GM20000 (cell line): ENCODE data around the gene BPGM.

Experiments
- DNase-seq: peaks from one replicate; pipeline ENCODE4 v3.0.0; 2012; ENCODE audit warnings: low spot score
- TF ChIP-seq, protein P1 (sequence below): IDR thresholded peaks from 2 replicates; pipeline ENCODE4 v1.5.1; 2012; ENCODE audit warnings: mild to moderate bottlenecking, control low read depth; ENCODE audit errors: extremely low read depth, missing control alignments

BPGM gene

DNA sequence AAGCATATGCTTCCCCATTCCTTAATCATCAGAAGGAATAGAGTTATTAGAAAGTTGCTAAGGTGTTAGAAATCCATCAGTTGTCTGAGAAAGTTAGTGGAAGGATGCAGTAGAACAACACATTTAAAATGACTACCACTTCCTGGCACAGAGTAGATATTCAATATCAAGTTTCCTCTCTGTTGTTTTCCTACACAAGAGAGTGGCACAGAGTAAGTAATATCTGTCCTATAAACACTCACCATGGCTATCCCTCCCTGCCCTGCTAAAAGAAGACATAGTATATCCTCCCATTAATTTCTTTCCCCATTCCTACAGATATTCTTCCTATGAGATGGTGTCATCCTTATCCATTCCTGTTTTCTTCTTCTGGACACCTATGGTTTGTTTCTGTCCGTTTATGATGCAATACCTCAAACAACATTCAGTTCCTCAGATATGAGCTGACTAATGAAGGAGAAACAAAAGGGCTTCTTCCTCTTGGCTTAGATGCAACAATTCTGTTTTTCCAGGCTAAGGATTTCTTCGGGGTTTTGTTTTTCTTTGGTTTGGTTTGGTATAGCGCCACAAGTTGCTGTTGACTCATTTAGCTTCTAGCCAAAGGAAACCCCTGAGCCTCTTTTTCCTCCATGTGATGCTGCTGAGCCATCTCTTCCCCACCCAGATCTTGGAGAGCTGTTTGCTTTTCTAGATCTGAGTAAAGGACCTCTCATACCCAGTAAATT lies 32.9 kb upstream of the BPGM start:
- TF ChIP-seq, protein P1, sequence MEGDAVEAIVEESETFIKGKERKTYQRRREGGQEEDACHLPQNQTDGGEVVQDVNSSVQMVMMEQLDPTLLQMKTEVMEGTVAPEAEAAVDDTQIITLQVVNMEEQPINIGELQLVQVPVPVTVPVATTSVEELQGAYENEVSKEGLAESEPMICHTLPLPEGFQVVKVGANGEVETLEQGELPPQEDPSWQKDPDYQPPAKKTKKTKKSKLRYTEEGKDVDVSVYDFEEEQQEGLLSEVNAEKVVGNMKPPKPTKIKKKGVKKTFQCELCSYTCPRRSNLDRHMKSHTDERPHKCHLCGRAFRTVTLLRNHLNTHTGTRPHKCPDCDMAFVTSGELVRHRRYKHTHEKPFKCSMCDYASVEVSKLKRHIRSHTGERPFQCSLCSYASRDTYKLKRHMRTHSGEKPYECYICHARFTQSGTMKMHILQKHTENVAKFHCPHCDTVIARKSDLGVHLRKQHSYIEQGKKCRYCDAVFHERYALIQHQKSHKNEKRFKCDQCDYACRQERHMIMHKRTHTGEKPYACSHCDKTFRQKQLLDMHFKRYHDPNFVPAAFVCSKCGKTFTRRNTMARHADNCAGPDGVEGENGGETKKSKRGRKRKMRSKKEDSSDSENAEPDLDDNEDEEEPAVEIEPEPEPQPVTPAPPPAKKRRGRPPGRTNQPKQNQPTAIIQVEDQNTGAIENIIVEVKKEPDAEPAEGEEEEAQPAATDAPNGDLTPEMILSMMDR = no peak
- no peak for DNase-seq

DNA sequence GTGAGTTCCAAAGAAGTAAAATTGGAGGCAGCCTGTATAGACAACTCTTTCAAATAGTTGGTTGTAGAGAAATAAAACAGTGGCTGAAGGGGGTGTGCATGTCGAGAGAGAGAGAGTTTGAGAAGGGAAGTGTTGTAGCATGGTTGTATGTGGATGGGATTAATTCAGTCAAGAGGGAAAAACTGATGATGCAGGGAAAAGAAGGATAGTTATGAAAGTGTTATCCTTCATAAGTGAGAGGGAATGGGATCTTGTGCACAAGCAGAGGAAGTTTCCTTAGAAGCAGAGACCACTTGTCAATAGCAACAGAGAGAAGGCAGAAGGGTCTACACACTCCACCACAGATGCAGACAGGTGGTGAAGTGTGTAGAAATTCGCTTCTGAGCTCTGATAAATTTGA lies 30.0 kb upstream of the BPGM start:
- DNase-seq = no peak
- TF ChIP-seq, protein P1 = no peak

DNA sequence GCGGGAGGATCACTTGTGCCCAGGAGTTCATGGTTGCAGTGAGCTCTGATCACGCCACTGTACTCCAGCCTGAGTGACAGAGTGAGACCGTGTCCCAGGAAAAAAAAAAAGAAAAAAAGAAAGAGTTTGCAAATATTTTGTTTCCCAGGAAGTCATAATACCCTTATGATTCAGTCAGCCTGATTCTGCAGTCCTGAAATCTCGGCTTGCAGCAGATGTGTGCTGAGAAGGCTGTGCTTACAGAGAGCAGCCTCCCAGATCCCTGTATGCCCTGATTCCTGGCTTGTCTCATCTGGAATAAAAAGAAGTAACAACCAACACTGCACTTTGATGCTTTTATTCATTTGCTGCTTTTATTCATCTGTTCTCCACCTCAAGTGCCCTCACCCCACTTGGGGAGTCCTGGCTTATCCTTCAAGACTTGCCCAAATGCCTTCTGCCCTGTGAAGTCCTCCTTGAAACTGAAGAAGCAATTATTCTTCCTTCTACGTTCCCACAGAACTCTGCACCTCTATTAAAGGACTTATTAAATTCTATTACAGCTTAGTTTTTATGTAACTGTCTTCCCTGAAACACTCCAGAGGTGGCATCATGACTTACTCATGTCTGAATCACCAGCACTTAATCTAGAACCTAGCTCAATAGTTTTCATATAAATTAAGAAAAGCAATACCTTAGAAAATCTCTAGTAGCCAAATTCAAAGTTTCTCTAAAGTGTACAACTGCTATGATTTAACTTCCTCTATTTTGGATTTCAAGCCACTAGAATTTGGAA lies 27.7 kb upstream of the BPGM start:
- TF ChIP-seq, protein P1 = no peak
- DNase-seq = no peak

DNA sequence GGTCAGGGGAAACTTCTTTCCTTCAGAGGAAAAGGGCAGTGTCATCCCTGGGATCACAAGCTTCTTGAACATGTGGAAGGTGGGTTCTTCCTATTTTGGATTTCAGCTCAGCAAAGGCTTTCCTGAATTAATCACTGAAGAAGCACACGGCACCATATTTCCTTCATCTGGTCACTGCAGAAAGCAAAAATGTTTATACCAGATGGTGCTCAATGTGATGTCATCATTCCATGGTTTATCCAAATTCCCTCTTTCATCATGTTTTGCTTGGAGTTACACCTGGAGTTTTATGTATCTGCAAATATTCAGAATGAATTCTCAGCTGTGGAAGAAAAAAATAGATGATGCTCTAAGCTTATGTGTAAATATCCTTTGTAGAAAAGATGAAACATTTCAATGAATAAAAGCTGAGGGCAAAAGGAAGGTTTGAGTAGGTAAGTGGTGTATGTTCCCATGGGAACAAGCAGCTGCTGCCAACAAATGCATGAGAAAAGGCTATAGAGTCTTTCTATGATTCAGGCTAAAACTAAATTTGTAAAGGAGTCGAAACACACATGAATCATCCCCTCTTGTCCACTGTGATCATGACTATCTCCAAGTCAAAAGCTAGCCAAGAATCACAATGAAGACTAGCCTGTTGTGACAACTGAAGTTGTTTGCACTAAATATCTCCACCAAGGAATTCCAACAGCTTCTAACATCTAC lies 26.9 kb upstream of the BPGM start:
- no peak for DNase-seq
- TF ChIP-seq, protein P1 = no peak

DNA sequence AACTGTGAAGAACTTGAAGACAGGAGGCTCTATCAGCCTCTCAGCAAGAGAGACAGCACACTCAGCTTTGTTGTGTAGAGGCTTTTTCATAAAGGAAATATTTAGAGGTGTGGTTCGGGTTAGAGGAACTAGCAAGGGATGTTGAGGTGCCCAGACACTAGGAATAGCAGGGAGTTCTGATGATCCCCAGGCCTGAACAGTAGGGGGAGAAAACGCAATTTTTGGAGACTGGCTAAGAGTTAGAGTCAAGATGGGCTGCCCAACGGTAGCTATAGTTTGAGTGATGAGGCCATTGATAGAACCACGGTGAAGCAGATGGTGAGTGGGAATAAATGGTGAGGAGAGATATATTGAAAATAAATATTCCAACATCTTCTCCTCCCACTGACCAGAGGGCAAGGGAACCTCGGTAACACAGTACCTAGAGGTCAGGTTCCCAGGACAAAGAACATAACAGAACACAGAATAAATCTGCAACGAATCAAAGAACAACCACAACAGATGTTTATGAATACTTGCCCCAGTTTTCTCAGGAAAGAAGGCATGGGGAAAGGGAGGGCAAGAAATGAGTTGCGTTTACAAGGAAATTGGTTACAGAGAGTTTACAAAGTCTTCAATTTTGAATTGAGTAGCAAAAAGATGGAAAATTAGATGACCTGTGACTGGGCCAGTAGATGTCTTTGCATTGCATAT lies 24.2 kb upstream of the BPGM start:
- no peak for DNase-seq

DNA sequence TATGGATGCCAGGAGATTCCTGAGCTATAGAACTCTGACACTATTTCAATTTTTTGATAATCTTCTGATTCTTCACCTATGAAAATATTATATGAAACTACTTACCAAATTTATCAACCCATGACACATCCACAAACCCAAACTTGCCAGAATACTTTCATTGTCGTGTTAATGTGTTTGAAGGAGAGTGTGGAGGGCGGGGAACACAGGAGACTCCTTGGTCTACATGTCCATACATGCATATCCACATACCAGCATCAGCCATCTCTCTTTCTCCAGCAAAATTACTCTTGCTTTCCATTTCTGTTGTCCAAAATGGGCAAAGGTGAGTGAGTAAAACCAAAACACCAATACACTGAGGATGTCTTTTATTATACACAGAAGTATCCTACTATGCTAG lies 23.5 kb upstream of the BPGM start:
- TF ChIP-seq, protein P1 = no peak
- no peak for DNase-seq

More for the DNA sequence above, 24.2 kb upstream of the BPGM start:
- TF ChIP-seq, protein P1 = no peak
